A549 (cell line): ENCODE results near the gene AKAP6. TPM values are rescaled to one million over a fixed set of nuclear protein-coding genes. Genes with fewer than 3 reads are reported as not detected.

Experiments used
- ATAC-seq, 2 experiments: fragments of 200-7000 bp in 1 of 2; fragments of >200 bp in 1 of 2; cut with Nextera tagmentation in 1 of 2; cut with Tn5 transposase in 1 of 2; 3 replicates each; pipeline versions ENCODE4 v1.8.0 to v1.9.1; 2018 to 2020; ENCODE audit warnings: mild to moderate bottlenecking in 1 of 2, moderate library complexity in 1 of 2
- CTCF ChIA-PET: fragments of 300-600 bp; sonication (Branson Sonifier 250); formaldehyde crosslinking; extraction: SDS; loops from one replicate; lab custom pipeline; 2021; ENCODE audit warnings: antibody characterized with exemption, inconsistent platforms; lab: Yijun Ruan, JAX
- POLR2A ChIA-PET: fragments of 350-600 bp; formaldehyde crosslinking; extraction: SDS; loops from one replicate; lab custom pipeline; 2021; ENCODE audit warnings: antibody characterized with exemption, inconsistent platforms; lab: Yijun Ruan, JAX
- DNase-seq, 2 experiments: peaks; one replicate each; pipeline versions ENCODE4 v3.0.0 to v3.0.0-alpha.2; 2011 to 2016; ENCODE audit warnings: low read depth in 1 of 2, low spot score in 1 of 2
- FAIRE-seq: peaks from 2 replicates; lab custom pipeline; 2011; peaks lifted over from hg19 to GRCh38; lab: Jason Lieb, UNC
- H3K27ac ChIP-seq, 2 experiments: fragments of >200 bp; sonication (Bioruptor Twin); formaldehyde crosslinking; 3 replicates each; pipeline ENCODE4 v1.5.1; 2016 to 2017
- H3K4me1 ChIP-seq: fragments of >200 bp; sonication (Bioruptor Twin); formaldehyde crosslinking; 3 replicates; pipeline ENCODE4 v1.6.1; 2016
- H3K4me2 ChIP-seq: fragments of >200 bp; sonication (Bioruptor Twin); formaldehyde crosslinking; 3 replicates; pipeline ENCODE4 v1.6.1; 2016
- H3K4me3 ChIP-seq: fragments of >200 bp; sonication (Bioruptor Twin); formaldehyde crosslinking; 3 replicates; pipeline ENCODE4 v1.5.1; 2016
- H3K9me3 ChIP-seq: fragments of >200 bp; sonication (Bioruptor Twin); formaldehyde crosslinking; 3 replicates; pipeline ENCODE4 v1.6.1; 2016
- CEBPB ChIP-seq, 2 experiments: fragments of >200 bp in 1 of 2; sonication (Bioruptor Twin) in 1 of 2; formaldehyde crosslinking in 1 of 2; IDR thresholded peaks; 2 replicates each; pipeline ENCODE4 v1.6.1; 2012 to 2016
- E2F6 ChIP-seq: IDR thresholded peaks from 2 replicates; pipeline ENCODE4 v1.6.1; 2012; ENCODE audit warnings: low read depth, borderline replicate concordance
- EHF ChIP-seq: fragments of 250-450 bp; sonication (Bioruptor Pico); IDR thresholded peaks from 2 replicates; pipeline ENCODE4 v1.5.0; 2020; ENCODE audit warnings: mild to moderate bottlenecking
- ESRRA ChIP-seq: fragments of 150-350 bp; IDR thresholded peaks from 2 replicates; pipeline ENCODE4 v1.6.1; 2014; ENCODE audit warnings: mild to moderate bottlenecking, low read length, borderline replicate concordance
- FOSB ChIP-seq: fragments of 250-450 bp; sonication (Bioruptor Pico); IDR thresholded peaks from 2 replicates; pipeline ENCODE4 v1.5.0; 2020; ENCODE audit warnings: mild to moderate bottlenecking, moderate library complexity
- FOSL2 ChIP-seq, 2 experiments: fragments of 450-650 bp in 1 of 2; fragments of >200 bp in 1 of 2; sonication (Bioruptor Twin) in 1 of 2; formaldehyde crosslinking; IDR thresholded peaks; 2 replicates each; pipeline versions ENCODE4 v1.5.0 to v1.6.1; 2016 to 2020; ENCODE audit warnings: mild to moderate bottlenecking in 1 of 2, moderate library complexity in 1 of 2
- GATA3 ChIP-seq: IDR thresholded peaks from 2 replicates; pipeline ENCODE4 v1.6.1; 2012; ENCODE audit warnings: borderline replicate concordance
- HOXA7 ChIP-seq: fragments of 250-450 bp; sonication (Bioruptor Pico); IDR thresholded peaks from 2 replicates; pipeline ENCODE4 v1.5.0; 2020; ENCODE audit warnings: mild to moderate bottlenecking, moderate library complexity
- HOXB5 ChIP-seq: fragments of 250-450 bp; sonication (Bioruptor Pico); IDR thresholded peaks from 2 replicates; pipeline ENCODE4 v1.5.0; 2020; ENCODE audit warnings: mild to moderate bottlenecking, moderate library complexity
- JUN ChIP-seq, 2 experiments: fragments of >200 bp; sonication (Bioruptor Twin); formaldehyde crosslinking; IDR thresholded peaks; 2 replicates in 1 of 2; 3 replicates in 1 of 2; pipeline ENCODE4 v1.6.1; 2016 to 2017
- JUNB ChIP-seq: fragments of >200 bp; sonication (Bioruptor Twin); formaldehyde crosslinking; IDR thresholded peaks from 2 replicates; pipeline ENCODE4 v1.6.1; 2016
- KDM1A ChIP-seq: fragments of 200-600 bp; sonication (generic); IDR thresholded peaks from 2 replicates; pipeline ENCODE4 v1.6.1; 2016; ENCODE audit warnings: low read depth, mild to moderate bottlenecking
- NPAS2 ChIP-seq: fragments of 250-450 bp; sonication (Bioruptor Pico); IDR thresholded peaks from 2 replicates; pipeline ENCODE4 v1.8.0; 2022; ENCODE audit warnings: mild to moderate bottlenecking, moderate library complexity, borderline replicate concordance
- NR3C1 ChIP-seq: fragments of >200 bp; sonication (Bioruptor Twin); formaldehyde crosslinking; IDR thresholded peaks from 3 replicates; pipeline ENCODE4 v1.6.1; 2017
- PHF8 ChIP-seq: fragments of 200-600 bp; sonication (generic); IDR thresholded peaks from 2 replicates; pipeline ENCODE4 v1.6.1; 2016; ENCODE audit warnings: low read depth, mild to moderate bottlenecking, antibody characterized with exemption, moderate library complexity, borderline replicate concordance
- POLR2A ChIP-seq: IDR thresholded peaks from 2 replicates; pipeline ENCODE4 v1.6.1; 2012; ENCODE audit warnings: mild to moderate bottlenecking, low read length
- POLR2AphosphoS2 ChIP-seq: conservative IDR thresholded peaks from 2 replicates; pipeline ENCODE4 v1.6.1; 2012; ENCODE audit warnings: low read length, improper control_type of control experiment, inconsistent platforms
- RARB ChIP-seq: fragments of 250-450 bp; sonication (Bioruptor Pico); IDR thresholded peaks from 2 replicates; pipeline ENCODE4 v1.8.0; 2021; ENCODE audit warnings: mild to moderate bottlenecking, moderate library complexity
- RCOR1 ChIP-seq: fragments of 150-350 bp; IDR thresholded peaks from 2 replicates; pipeline ENCODE4 v1.6.1; 2014; ENCODE audit warnings: antibody characterized with exemption, low read length, low read depth
- USF2 ChIP-seq: fragments of 450-650 bp; IDR thresholded peaks from 2 replicates; pipeline ENCODE4 v1.6.1; 2014; ENCODE audit warnings: antibody characterized with exemption
- ZNF302 ChIP-seq: fragments of 250-450 bp; sonication (Bioruptor Pico); IDR thresholded peaks from 2 replicates; pipeline ENCODE4 v1.9.0; 2021; ENCODE audit warnings: inconsistent platforms, mild to moderate bottlenecking, moderate library complexity
- ZSCAN20 ChIP-seq: fragments of 250-450 bp; sonication (Bioruptor Pico); IDR thresholded peaks from 2 replicates; pipeline ENCODE4 v1.8.0; 2022; ENCODE audit warnings: mild to moderate bottlenecking, moderate library complexity
- WGBS: methylation state at CpG from one replicate; pipeline ENCODE4 v1.1.6; 2017; ENCODE audit errors: missing lambda C conversion rate; 5-methylcytosine and 5-hydroxymethylcytosine counted together
- polyA plus RNA-seq, 4 experiments: library from polyadenylated mRNA; depleted of rRNA in 3 of 4; stranded (reverse); fragments of >200 nt; fragmentation: RNase III in 1 of 4; extraction: RNeasy Plus Mini Kit Qiagen cat#74134 plus additional on column Dnase treatment in 1 of 4; gene quantifications; 2 replicates in 3 of 4; 3 replicates in 1 of 4; pipeline ENCODE4 v1.2.3, GENCODE V29; 2011 to 2017
- TF ChIP-seq, protein P1 (sequence below): fragments of 150-350 bp; IDR thresholded peaks from 2 replicates; pipeline ENCODE4 v1.6.1; 2014; ENCODE audit warnings: low read depth, mild to moderate bottlenecking, low read length
- TF ChIP-seq, protein P2 (sequence below): fragments of >200 bp; sonication (Bioruptor Twin); formaldehyde crosslinking; IDR thresholded peaks from 3 replicates; pipeline ENCODE4 v1.5.1; 2016

The AKAP6 gene
- polyA plus RNA-seq, 2 of the 4 experiments (the other 2 are of a cell fraction): 0.27 to 1.9 TPM

DNA sequence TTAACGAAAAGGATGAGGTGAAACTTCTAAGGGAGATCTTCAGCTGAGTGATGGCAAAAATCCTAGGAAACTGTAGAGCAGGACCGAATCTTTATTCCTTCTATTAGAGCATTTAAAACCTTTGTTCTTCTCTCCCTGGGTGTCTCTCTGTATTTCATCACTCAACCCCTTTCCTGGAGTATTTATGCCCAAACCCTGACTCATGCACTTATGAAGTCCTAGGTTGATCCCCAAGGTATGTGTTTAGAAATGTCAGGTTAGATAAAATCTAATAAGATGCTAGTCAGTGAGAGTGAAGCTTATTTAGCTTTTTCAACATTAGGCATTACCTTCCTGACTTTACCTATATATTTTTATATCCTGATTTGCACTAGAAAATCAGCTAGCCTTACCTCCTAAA is 369.7 kb downstream of the AKAP6 start:
- FAIRE-seq: no peak
- no peaks in the 10 kb centered on the region for H3K4me1 ChIP-seq
- H3K9me3 ChIP-seq: no peaks in the 10 kb centered on the region
- no peak for DNase-seq
- CTCF ChIA-PET: interaction anchor here (1.0 kb wide), 1 partner anchor 13 kb away, joined by 3 read pairs; no protein-coding TSS in a partner anchor
- POLR2A ChIA-PET: no interaction called here
- TF ChIP-seq ESRRA: no peak
- TF ChIP-seq, all 56 proteins: peak for 0
- H3K27ac ChIP-seq: no peak overlapping the region
- WGBS: 23% methylated on average over 2 of the region's 2 CpGs
- H3K4me3 ChIP-seq: no peak overlapping the region
- no peak overlapping the region for H3K4me2 ChIP-seq
- ATAC-seq: no peak

DNA sequence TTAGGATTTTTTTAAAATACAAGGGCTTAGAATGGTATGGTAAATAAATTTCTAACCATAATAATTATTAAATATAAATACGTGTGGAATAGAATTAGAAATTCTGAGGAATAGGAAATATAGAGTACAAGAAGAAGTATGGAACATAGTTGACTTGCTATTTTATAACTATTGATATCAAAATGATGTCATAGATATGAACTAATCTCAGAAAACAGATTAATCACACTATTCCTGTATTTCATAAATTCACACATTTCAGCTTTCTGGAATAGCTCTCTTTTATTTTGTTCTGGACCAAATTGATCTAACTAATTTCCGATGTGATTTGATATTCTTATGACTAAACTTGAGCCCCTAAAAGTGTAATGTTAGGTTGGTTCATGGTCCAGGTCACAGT is 372.4 kb downstream of the AKAP6 start:
- ChIA-PET POLR2A (no interaction called here), CTCF (interaction anchor here (1.2 kb wide), 1 partner anchor 10 kb away, joined by 3 read pairs; no protein-coding TSS in a partner anchor)
- no peak for FAIRE-seq
- Histone ChIP-seq H3K27ac (no peak overlapping the region), H3K9me3 (no peaks in the 10 kb centered on the region), H3K4me3 (no peak overlapping the region), H3K4me2 (no peak overlapping the region), H3K4me1 (no peaks in the 10 kb centered on the region)
- TF ChIP-seq PHF8 (no peak), FOSB (no peak)
- 38% methylated on average over 2 of the region's 2 CpGs for WGBS
- no peak for DNase-seq
- ATAC-seq: no peak

DNA sequence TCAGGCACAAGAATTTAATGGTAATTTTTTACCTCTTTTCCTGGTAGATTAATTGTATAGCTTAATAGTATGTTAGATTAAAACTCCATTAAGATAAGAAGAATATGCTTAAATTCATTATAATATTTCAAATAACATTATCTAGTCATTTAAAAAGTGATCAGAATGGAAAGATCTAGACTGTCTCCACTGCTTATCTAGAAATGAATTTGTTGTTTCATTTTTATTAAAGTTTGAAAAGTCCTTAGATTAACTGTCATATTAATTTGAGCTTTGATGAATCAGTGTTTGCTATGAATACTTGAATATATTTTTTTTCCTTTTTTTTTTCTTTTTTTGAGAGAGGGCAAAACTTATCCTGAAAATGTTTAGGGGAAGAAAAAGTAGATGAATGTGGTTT is 373.0 kb downstream of the AKAP6 start:
- no peak for DNase-seq
- H3K4me1 ChIP-seq: no peaks in the 10 kb centered on the region
- no peak for FAIRE-seq
- no peak overlapping the region for H3K4me2 ChIP-seq
- ChIA-PET POLR2A (no interaction called here), CTCF (interaction anchor here (1.2 kb wide), 1 partner anchor 9 kb away, joined by 3 read pairs; no protein-coding TSS in a partner anchor)
- H3K4me3 ChIP-seq: no peak overlapping the region
- H3K27ac ChIP-seq: no peak overlapping the region
- no peaks in the 10 kb centered on the region for H3K9me3 ChIP-seq
- no peak for TF ChIP-seq RCOR1
- TF ChIP-seq HOXA7 (CRISPR knock-in tag): no peak
- TF ChIP-seq POLR2AphosphoS2: no peak
- TF ChIP-seq, protein P1, sequence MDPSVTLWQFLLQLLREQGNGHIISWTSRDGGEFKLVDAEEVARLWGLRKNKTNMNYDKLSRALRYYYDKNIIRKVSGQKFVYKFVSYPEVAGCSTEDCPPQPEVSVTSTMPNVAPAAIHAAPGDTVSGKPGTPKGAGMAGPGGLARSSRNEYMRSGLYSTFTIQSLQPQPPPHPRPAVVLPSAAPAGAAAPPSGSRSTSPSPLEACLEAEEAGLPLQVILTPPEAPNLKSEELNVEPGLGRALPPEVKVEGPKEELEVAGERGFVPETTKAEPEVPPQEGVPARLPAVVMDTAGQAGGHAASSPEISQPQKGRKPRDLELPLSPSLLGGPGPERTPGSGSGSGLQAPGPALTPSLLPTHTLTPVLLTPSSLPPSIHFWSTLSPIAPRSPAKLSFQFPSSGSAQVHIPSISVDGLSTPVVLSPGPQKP: no peak
- no peak for TF ChIP-seq EHF (CRISPR knock-in tag)
- TF ChIP-seq, protein P2, sequence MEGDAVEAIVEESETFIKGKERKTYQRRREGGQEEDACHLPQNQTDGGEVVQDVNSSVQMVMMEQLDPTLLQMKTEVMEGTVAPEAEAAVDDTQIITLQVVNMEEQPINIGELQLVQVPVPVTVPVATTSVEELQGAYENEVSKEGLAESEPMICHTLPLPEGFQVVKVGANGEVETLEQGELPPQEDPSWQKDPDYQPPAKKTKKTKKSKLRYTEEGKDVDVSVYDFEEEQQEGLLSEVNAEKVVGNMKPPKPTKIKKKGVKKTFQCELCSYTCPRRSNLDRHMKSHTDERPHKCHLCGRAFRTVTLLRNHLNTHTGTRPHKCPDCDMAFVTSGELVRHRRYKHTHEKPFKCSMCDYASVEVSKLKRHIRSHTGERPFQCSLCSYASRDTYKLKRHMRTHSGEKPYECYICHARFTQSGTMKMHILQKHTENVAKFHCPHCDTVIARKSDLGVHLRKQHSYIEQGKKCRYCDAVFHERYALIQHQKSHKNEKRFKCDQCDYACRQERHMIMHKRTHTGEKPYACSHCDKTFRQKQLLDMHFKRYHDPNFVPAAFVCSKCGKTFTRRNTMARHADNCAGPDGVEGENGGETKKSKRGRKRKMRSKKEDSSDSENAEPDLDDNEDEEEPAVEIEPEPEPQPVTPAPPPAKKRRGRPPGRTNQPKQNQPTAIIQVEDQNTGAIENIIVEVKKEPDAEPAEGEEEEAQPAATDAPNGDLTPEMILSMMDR: no peak
- TF ChIP-seq JUNB: no peak
- TF ChIP-seq NPAS2 (CRISPR knock-in tag): no peak
- TF ChIP-seq FOSL2 (IDR thresholded peaks at IDR 0.05): no peak
- TF ChIP-seq FOSL2 (CRISPR knock-in tag; IDR thresholded peaks at IDR 0.05): no peak
- no peak for TF ChIP-seq ZNF302 (CRISPR knock-in tag)
- no peak for TF ChIP-seq ZSCAN20 (CRISPR knock-in tag)
- no peak for TF ChIP-seq NR3C1
- no peak for TF ChIP-seq GATA3
- no peak for TF ChIP-seq POLR2A
- no peak for TF ChIP-seq ESRRA
- no peak for ATAC-seq

DNA sequence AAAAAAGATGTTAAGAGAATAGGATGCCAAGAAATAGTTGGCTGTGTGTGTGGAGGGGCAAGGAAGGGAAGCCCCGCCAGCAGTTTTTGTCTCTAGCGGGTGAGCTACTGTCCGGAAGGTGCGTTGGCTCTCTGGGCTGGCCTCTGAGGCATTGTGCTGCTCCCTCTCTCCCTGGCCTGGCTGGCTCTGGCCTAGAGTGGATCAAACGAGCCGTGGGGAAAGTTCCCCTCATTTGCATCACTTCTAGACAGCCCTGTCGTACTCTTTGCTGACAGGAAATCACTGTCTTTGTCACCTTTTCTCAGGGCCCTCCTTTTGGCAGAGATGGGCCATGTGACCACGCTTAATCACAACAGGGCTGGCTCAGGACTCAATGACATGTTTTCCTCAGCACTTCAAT is 373.5 kb downstream of the AKAP6 start:
- CTCF ChIA-PET: interaction anchor here (1.2 kb wide), 1 partner anchor 9 kb away, joined by 3 read pairs; no protein-coding TSS in a partner anchor
- WGBS: 49% methylated on average over 8 of the region's 8 CpGs
- H3K4me1 ChIP-seq: no peaks in the 10 kb centered on the region
- no peaks in the 10 kb centered on the region for H3K9me3 ChIP-seq
- no peak for FAIRE-seq
- H3K4me2 ChIP-seq: no peak overlapping the region
- POLR2A ChIA-PET: no interaction called here
- H3K27ac ChIP-seq: no peak overlapping the region
- ATAC-seq: no peak
- H3K4me3 ChIP-seq: no peak overlapping the region
- no peak for DNase-seq
- TF ChIP-seq FOSB: no peak
- no peak for TF ChIP-seq RARB (CRISPR knock-in tag)
- TF ChIP-seq HOXB5 (CRISPR knock-in tag): no peak
- TF ChIP-seq CEBPB (IDR thresholded peaks at IDR 0.05): no peak
- TF ChIP-seq USF2: no peak
- no peak for TF ChIP-seq JUN (IDR thresholded peaks at IDR 0.05)
- TF ChIP-seq HOXA7 (CRISPR knock-in tag): no peak
- no peak for TF ChIP-seq E2F6
- no peak for TF ChIP-seq ZSCAN20 (CRISPR knock-in tag)
- TF ChIP-seq KDM1A: no peak
